Renal cortical epithelial cell (primary cell): Measurements from ENCODE around the gene MAPKAPK3. TPM values are rescaled to one million over a fixed set of nuclear protein-coding genes. Genes with fewer than 3 reads are reported as not detected.

Experiments
- DNase-seq: peaks from one replicate; pipeline ENCODE4 v3.0.0-alpha.2; 2011; ENCODE audit warnings: low read depth
- total RNA-seq: library from RNA; depleted of rRNA; stranded (reverse); fragments of >200 nt; gene quantifications from 2 replicates; pipeline ENCODE4 v1.2.3, GENCODE V29; 2014

Gene MAPKAPK3
- total RNA-seq, 1 donor from 2014 or later = 51.7 TPM

DNA sequence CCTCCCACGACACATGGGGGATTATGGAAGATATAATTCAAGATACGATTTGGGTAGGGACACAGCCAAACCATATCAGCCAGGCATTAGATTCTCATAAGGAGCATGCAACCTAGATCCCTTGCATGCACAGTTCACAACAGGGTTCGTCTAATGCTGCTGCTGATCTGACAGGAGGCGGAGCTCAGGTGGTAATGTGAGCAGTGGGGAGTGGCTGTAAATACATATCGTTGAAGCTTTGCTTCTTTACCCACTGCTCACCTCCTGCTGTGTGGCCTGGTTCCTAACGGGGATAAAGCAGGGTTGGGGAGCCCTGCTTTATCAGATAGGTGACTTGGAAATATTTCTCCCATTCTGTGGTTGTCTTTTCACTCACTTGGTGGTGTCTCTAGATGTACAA, 72.6 kb downstream of the MAPKAPK3 start:
- DNase-seq = no peak

DNA sequence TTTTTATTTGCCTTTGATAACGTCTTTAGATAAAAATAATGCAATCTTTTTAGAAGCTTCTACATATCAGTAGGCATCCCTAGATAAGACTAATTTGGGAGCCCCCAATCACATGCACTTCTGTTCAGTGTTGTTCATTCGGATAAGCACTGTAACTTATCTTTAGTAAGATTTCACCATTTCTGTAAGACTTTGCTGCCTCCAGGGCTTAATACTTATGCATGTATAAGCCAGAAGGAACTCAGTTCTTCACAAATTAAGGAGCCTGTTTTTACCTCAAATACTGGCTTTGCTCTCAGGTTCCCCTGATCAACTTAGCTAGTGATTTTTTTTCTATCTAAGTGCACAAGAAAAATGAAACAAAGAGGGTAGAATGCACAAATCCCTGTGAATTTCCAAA, 78.1 kb downstream of the MAPKAPK3 start:
- DNase-seq = no peak

DNA sequence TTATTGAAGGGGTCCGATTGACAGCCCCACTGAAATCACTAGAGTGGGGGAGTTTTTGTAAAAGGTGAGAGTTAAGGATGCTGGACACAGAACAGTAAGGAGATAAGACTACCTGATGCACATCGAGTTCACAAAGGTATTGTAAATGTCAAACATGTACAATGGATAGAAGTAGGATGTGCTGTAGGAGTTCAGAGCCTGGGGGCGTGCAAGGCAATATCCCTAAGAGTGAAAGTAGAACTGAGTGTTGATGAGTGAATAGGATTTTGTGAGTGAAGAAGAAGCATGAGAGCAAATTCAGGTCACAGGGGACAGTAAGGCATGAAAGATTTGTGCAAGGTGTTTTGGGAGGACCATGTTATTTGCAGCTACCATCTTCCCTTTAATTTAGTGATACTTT, 79.3 kb downstream of the MAPKAPK3 start:
- DNase-seq = no peak

DNA sequence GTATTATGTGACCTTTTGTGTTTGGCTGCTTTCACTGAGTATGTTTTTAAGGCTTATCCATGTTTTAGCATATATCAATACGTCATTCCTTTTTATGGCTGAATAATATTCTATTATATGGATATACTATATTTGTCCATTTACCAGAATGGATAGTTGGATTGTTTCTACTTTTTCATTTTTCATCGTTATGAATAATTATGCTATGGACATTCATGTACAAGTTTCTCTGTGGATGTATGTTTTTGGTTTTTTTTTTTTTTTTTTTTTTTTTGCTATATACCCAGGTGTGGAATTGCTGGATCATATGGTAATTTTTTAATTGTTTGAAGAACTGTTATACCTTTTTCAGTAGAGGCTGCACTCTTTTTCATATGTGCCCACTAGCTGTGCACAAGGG, 81.3 kb downstream of the MAPKAPK3 start:
- no peak for DNase-seq

Other genes with a start within 250 kb of the MAPKAPK3 start
- gene CACNA2D2, start 113.5 kb upstream of the MAPKAPK3 start, total RNA-seq = 0.17 and 0.55 TPM in 2 replicates
- 7.3 and 11.1 TPM in 2 replicates for gene C3orf18, start 49.4 kb upstream of the MAPKAPK3 start, total RNA-seq
- 14.2 and 27.6 TPM in 2 replicates for gene HEMK1, start 47.6 kb upstream of the MAPKAPK3 start, total RNA-seq
- gene CISH, start 5.4 kb upstream of the MAPKAPK3 start, total RNA-seq = 1.9 and 6.4 TPM in 2 replicates
- gene DOCK3, start 57.8 kb downstream of the MAPKAPK3 start, total RNA-seq = 0.35 and 0.69 TPM in 2 replicates